Rectal smooth muscle tissue (tissue), 1 donor: ENCODE results near the gene TPI1.
A peak's percentile ranks its signal among the peaks of the same experiment; 100 is the strongest.

ENCODE experiments used
- H3K27ac ChIP-seq: one replicate; pipeline ENCODE4 v1.7.0; 2013; ENCODE audit warnings: low read depth, low read length, inconsistent platforms
- H3K27me3 ChIP-seq: one replicate; pipeline ENCODE4 v1.7.0; 2013; ENCODE audit warnings: low read length; ENCODE audit not compliant: control insufficient read depth, insufficient read depth
- H3K36me3 ChIP-seq: one replicate; pipeline ENCODE4 v1.7.0; 2013; ENCODE audit warnings: low read length; ENCODE audit not compliant: control insufficient read depth, insufficient read depth
- H3K4me1 ChIP-seq: one replicate; pipeline ENCODE4 v1.7.0; 2013; ENCODE audit warnings: low read length; ENCODE audit not compliant: control insufficient read depth, insufficient read depth
- H3K4me3 ChIP-seq: one replicate; pipeline ENCODE4 v1.7.0; 2013; ENCODE audit warnings: low read length
- H3K9ac ChIP-seq: one replicate; pipeline ENCODE4 v1.7.0; 2013; ENCODE audit warnings: low read length

Gene TPI1

GRCh38 chr12:6824901-6825381 lies 42.4 kb upstream of the TPI1 start:
- Histone ChIP-seq H3K27ac (no peak overlapping the region), H3K9ac (no peak overlapping the region), H3K4me1 (peaks cover 18% of the 10 kb centered on the region), H3K36me3 (no peaks in the 10 kb centered on the region), H3K4me3 (no peak overlapping the region), H3K27me3 (peaks cover 9% of the 10 kb centered on the region)

GRCh38 chr12:6825398-6826124 lies 41.8 kb upstream of the TPI1 start:
- Histone ChIP-seq H3K27me3 (peaks cover 5% of the 10 kb centered on the region), H3K9ac (no peak overlapping the region)

GRCh38 chr12:6826125-6826733 lies 41.1 kb upstream of the TPI1 start:
- Histone ChIP-seq H3K9ac (no peak overlapping the region), H3K4me1 (peaks cover 15% of the 10 kb centered on the region), H3K4me3 (no peak overlapping the region), H3K27ac (no peak overlapping the region), H3K36me3 (no peaks in the 10 kb centered on the region), H3K27me3 (peaks cover 5% of the 10 kb centered on the region)

More at GRCh38 chr12:6825398-6826124, 41.8 kb upstream of the TPI1 start:
- Histone ChIP-seq H3K27ac (no peak overlapping the region), H3K4me3 (peak overlapping the region; percentile 46), H3K36me3 (no peaks in the 10 kb centered on the region), H3K4me1 (peaks cover 18% of the 10 kb centered on the region)

- Histone ChIP-seq H3K27ac (peak overlapping the region; percentile 3), H3K36me3 (no peaks in the 10 kb centered on the region), H3K4me1 (peaks cover 15% of the 10 kb centered on the region), H3K4me3 (no peak overlapping the region), H3K9ac (no peak overlapping the region), H3K27me3 (peaks cover 5% of the 10 kb centered on the region)
Measured at GRCh38 chr12:6826734-6827436, 40.4 kb upstream of the TPI1 start.

GRCh38 chr12:6827437-6827911 lies 39.9 kb upstream of the TPI1 start:
- peaks cover 15% of the 10 kb centered on the region for H3K4me1 ChIP-seq
- no peak overlapping the region for H3K9ac ChIP-seq
- H3K27me3 ChIP-seq: peaks cover 3% of the 10 kb centered on the region
- H3K27ac ChIP-seq: peak overlapping the region; percentile 3
- peak overlapping the region; percentile 23 for H3K4me3 ChIP-seq
- no peaks in the 10 kb centered on the region for H3K36me3 ChIP-seq

- H3K4me1 ChIP-seq: peaks cover 15% of the 10 kb centered on the region
- H3K27ac ChIP-seq: peak within 1 kb of the TSS; percentile 82
- peak within 1 kb of the TSS; percentile 85 for H3K9ac ChIP-seq
Measured at GRCh38 chr12:6827982-6828780, 39.1 kb upstream of the TPI1 start, which contains the start of gene P3H3. TSS of gene P3H3 (plus strand) at chr12:6828407. CDS start at chr12:6828441, 34 bp downstream.

GRCh38 chr12:6828781-6829535 lies 38.4 kb upstream of the TPI1 start:
- peaks cover 3% of the 10 kb centered on the region for H3K27me3 ChIP-seq
- H3K9ac ChIP-seq: peak overlapping the region; percentile 85
- peak overlapping the region; percentile 87 for H3K4me3 ChIP-seq
- H3K27ac ChIP-seq: peak overlapping the region; percentile 82
- H3K4me1 ChIP-seq: peaks cover 15% of the 10 kb centered on the region
- no peaks in the 10 kb centered on the region for H3K36me3 ChIP-seq

More at GRCh38 chr12:6827982-6828780, 39.1 kb upstream of the TPI1 start, which contains the start of gene P3H3:
- no peaks in the 10 kb centered on the region for H3K36me3 ChIP-seq
- H3K4me3 ChIP-seq: peak within 1 kb of the TSS; percentile 87
- peaks cover 3% of the 10 kb centered on the region for H3K27me3 ChIP-seq

GRCh38 chr12:6829536-6830220 lies 37.7 kb upstream of the TPI1 start:
- H3K36me3 ChIP-seq: no peaks in the 10 kb centered on the region
- peak overlapping the region; percentile 87 for H3K4me3 ChIP-seq
- H3K27me3 ChIP-seq: peaks cover 3% of the 10 kb centered on the region
- no peak overlapping the region for H3K9ac ChIP-seq
- H3K27ac ChIP-seq: peak overlapping the region; percentile 82
- H3K4me1 ChIP-seq: peaks cover 15% of the 10 kb centered on the region

- no peaks in the 10 kb centered on the region for H3K27me3 ChIP-seq
- H3K4me1 ChIP-seq: peaks cover 8% of the 10 kb centered on the region
Measured at GRCh38 chr12:6830286-6830890, 36.9 kb upstream of the TPI1 start.

GRCh38 chr12:6830999-6831398 lies 36.3 kb upstream of the TPI1 start:
- Histone ChIP-seq H3K9ac (no peak overlapping the region), H3K4me3 (no peak overlapping the region), H3K4me1 (peaks cover 7% of the 10 kb centered on the region), H3K27ac (no peak overlapping the region), H3K36me3 (no peaks in the 10 kb centered on the region), H3K27me3 (no peaks in the 10 kb centered on the region)

More at GRCh38 chr12:6830286-6830890, 36.9 kb upstream of the TPI1 start:
- H3K4me3 ChIP-seq: no peak overlapping the region
- no peak overlapping the region for H3K9ac ChIP-seq
- H3K27ac ChIP-seq: no peak overlapping the region
- H3K36me3 ChIP-seq: no peaks in the 10 kb centered on the region
